22Rv1 (cell line): ENCODE results near the gene SLC16A5.

ENCODE experiments used
- CTCF ChIP-seq: fragments of 450-650 bp; IDR thresholded peaks from 2 replicates; pipeline ENCODE4 v1.5.1; 2017; ENCODE audit warnings: mild to moderate bottlenecking
- ZFX ChIP-seq: fragments of 450-650 bp; IDR thresholded peaks from 2 replicates; pipeline ENCODE4 v1.6.1; 2017; ENCODE audit warnings: antibody characterized with exemption, borderline replicate concordance

DNA sequence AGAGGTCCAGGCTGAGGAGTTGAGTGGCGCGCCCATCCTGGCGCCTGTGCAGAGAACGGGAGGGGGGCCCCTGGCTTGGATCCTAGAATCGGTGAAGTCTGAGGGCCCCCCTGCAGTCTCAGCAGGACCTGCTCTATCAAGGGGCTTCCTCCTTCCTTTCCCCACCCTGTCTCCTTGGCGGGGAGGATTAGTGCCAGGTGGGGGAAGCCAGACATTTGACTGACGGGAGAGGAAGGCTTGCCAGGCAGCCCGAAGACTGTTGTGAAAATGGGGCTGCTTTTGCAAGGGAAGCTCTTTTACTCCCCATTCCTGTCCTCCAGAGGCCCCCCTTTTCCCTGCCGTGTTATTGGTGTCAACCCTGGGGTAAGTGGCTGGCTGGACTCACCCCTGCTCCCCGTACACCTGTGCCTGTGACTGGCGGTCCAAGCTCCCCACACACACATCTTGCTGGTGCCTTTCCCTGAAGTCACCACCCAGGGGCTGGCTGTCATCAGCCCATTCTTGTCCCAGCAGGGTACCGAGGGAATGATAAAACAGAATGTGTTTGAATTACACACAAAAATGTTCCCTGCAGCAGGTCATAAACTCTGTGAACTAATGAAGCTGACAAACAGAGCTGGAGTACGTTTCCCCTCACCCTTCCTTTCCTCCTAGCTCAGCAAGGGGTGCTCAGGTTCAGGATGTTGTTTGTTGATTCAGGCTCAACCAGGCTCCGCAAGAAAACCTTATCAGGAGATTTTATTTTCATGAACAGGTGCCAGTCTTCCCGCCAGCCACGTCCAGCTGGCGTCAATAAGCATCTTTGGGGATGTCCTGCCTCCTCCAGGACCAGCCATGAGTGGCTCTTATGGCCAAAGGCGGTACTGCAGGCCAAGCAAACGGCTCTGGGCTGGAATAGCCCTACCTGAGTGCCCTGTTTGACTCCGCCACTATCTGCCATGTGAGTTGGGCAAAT, 17.6 kb downstream of the SLC16A5 start:
- peak; percentile 83 for TF ChIP-seq CTCF
- no peak for TF ChIP-seq ZFX
